K562 (cell line): ENCODE data around the gene SUMF2. TPM values are rescaled to one million over a fixed set of nuclear protein-coding genes. Genes with fewer than 3 reads are reported as not detected.

Source experiments
- ARID1B ChIP-seq: fragments of 450-650 bp; IDR thresholded peaks from 2 replicates; pipeline ENCODE4 v1.6.1; 2016; ENCODE audit warnings: antibody characterized with exemption, mild to moderate bottlenecking, inconsistent platforms
- CBFA2T3 ChIP-seq: fragments of 450-650 bp; IDR thresholded peaks from 2 replicates; pipeline ENCODE4 v1.6.1; 2017
- CBX2 ChIP-seq: fragments of 200-600 bp; sonication (generic); IDR thresholded peaks from one replicate; pipeline ENCODE4 v1.6.1; 2012; ENCODE audit warnings: mild to moderate bottlenecking, low read length, inconsistent platforms; ENCODE audit not compliant: insufficient read depth, poor library complexity, severe bottlenecking
- EGR1 ChIP-seq: fragments of 450-650 bp; conservative IDR thresholded peaks from 2 replicates; pipeline ENCODE4 v1.6.1; 2017; ENCODE audit warnings: mild to moderate bottlenecking
- FOXM1 ChIP-seq, 2 experiments: fragments of 450-650 bp in 1 of 2; sonication (generic) in 1 of 2; formaldehyde crosslinking in 1 of 2; IDR thresholded peaks; 2 replicates each; pipeline versions ENCODE4 v1.6.1 to v1.9.0; 2017 to 2022; ENCODE audit warnings: low read depth in 2 of 2, mild to moderate bottlenecking in 2 of 2, missing genetic modification reagents in 1 of 2, moderate library complexity in 1 of 2
- ID3 ChIP-seq, 2 experiments: fragments of 250-450 bp in 1 of 2; fragments of 450-650 bp in 1 of 2; sonication (Bioruptor Pico) in 1 of 2; IDR thresholded peaks; 2 replicates each; pipeline versions ENCODE4 v1.6.1 to v1.8.0; 2016 to 2021; ENCODE audit warnings: mild to moderate bottlenecking in 2 of 2, moderate library complexity in 2 of 2, missing compliant biosample characterization in 1 of 2, missing genetic modification characterization in 1 of 2
- MAFK ChIP-seq: IDR thresholded peaks from 2 replicates; pipeline ENCODE4 v1.6.1; 2011; ENCODE audit warnings: low read length, improper control_type of control experiment
- MCM7 ChIP-seq, 2 experiments: fragments of 450-650 bp; IDR thresholded peaks; 2 replicates each; pipeline ENCODE4 v1.6.1; 2016 to 2018
- PHF20 ChIP-seq: fragments of 450-650 bp; IDR thresholded peaks from 2 replicates; pipeline ENCODE4 v1.6.1; 2018; ENCODE audit not compliant: partially characterized antibody
- POLR2H ChIP-seq: IDR thresholded peaks from 2 replicates; pipeline ENCODE4 v1.6.1; 2016; ENCODE audit warnings: missing genetic modification characterization, low read depth, mild to moderate bottlenecking, control low read depth, missing compliant biosample characterization, moderate library complexity
- PTRF ChIP-seq: fragments of 450-650 bp; IDR thresholded peaks from 2 replicates; pipeline ENCODE4 v1.6.1; 2016; ENCODE audit warnings: mild to moderate bottlenecking, missing genetic modification characterization, missing compliant biosample characterization
- SMARCA4 ChIP-seq: fragments of 450-650 bp; IDR thresholded peaks from 2 replicates; pipeline ENCODE4 v1.6.1; 2016
- SMARCC2 ChIP-seq: fragments of 450-650 bp; IDR thresholded peaks from 2 replicates; pipeline ENCODE4 v1.6.1; 2017; ENCODE audit warnings: antibody characterized with exemption, moderate library complexity, mild to moderate bottlenecking, low read depth
- TRIM28 ChIP-seq: fragments of 450-650 bp; IDR thresholded peaks from 2 replicates; pipeline ENCODE4 v1.6.1; 2017
- U2AF1 ChIP-seq: fragments of 200-400 bp; formaldehyde crosslinking; optimal IDR thresholded peaks from 2 replicates; pipeline ENCODE3; 2017; ENCODE audit warnings: mild to moderate bottlenecking, low read depth, low read length, moderate library complexity
- ZNF143 ChIP-seq: sonication (generic); formaldehyde crosslinking; IDR thresholded peaks from 2 replicates; pipeline ENCODE4 v1.9.0; 2022; ENCODE audit warnings: mild to moderate bottlenecking, missing genetic modification reagents
- ZNF324 ChIP-seq: fragments of 250-450 bp; sonication (Bioruptor Pico); IDR thresholded peaks from 2 replicates; pipeline ENCODE4 v1.4.0; 2020; ENCODE audit warnings: mild to moderate bottlenecking
- ZNF436 ChIP-seq: fragments of 250-450, 450-650 bp; sonication (Bioruptor Pico); formaldehyde crosslinking; IDR thresholded peaks from 2 replicates; pipeline ENCODE4 v1.7.0; 2020; ENCODE audit warnings: mild to moderate bottlenecking
- ZNF449 ChIP-seq: fragments of 250-450 bp; sonication (Bioruptor Pico); IDR thresholded peaks from 2 replicates; pipeline ENCODE4 v1.8.0; 2022; ENCODE audit warnings: moderate library complexity, mild to moderate bottlenecking, inconsistent platforms
- ZNF77 ChIP-seq: fragments of 250-450 bp; sonication (Bioruptor Pico); IDR thresholded peaks from 2 replicates; pipeline ENCODE4 v1.5.0; 2020
- polyA plus RNA-seq, 8 experiments: library from polyadenylated mRNA; depleted of rRNA in 4 of 8; stranded (reverse) in 5 of 8; unstranded in 3 of 8; fragments of >200 nt; fragmentation: Nextera tagmentation in 2 of 8; fragmentation: Illumina TruSeq in 1 of 8; extraction: Ambion mirVana in 2 of 8; extraction: Trizol in 1 of 8; gene quantifications; 2 replicates each; pipeline versions ENCODE4 v1.2.1 to v1.2.3, GENCODE V29; 2011 to 2014; ENCODE audit warnings: inconsistent platforms in 1 of 8, missing spikeins in 1 of 8
- total RNA-seq, 7 experiments: library from RNA; depleted of rRNA in 6 of 7; stranded (reverse); fragments of >200 nt in 6 of 7; fragmentation: Illumina TruSeq in 2 of 7; extraction: Trizol in 2 of 7; gene quantifications; 2 replicates each; pipeline versions ENCODE4 v1.2.1 to v1.2.3, GENCODE V29; 2011 to 2021; ENCODE audit warnings: low replicate concordance in 1 of 7
- TF ChIP-seq, protein P1 (sequence below): fragments of 250-450 bp; sonication (Bioruptor Pico); IDR thresholded peaks from 2 replicates; pipeline ENCODE4 v1.9.0; 2021; ENCODE audit warnings: mild to moderate bottlenecking, inconsistent platforms
- TF ChIP-seq, protein P2 (sequence below): fragments of 250-450 bp; sonication (Bioruptor Pico); IDR thresholded peaks from 2 replicates; pipeline ENCODE4 v1.4.0; 2020; ENCODE audit warnings: mild to moderate bottlenecking
- TF ChIP-seq, protein P3 (sequence below): fragments of 450-650 bp; formaldehyde crosslinking; IDR thresholded peaks from 2 replicates; pipeline ENCODE4 v1.4.0; 2020; ENCODE audit warnings: mild to moderate bottlenecking, mixed read lengths

The SUMF2 gene
- total and polyA plus RNA-seq, 9 of the 15 experiments (the other 6 are each of a cell fraction or from before 2014, with no cell fraction given) = 39.0 to 113 (median 67.7) TPM

- no peak for TF ChIP-seq ZNF436 (CRISPR knock-in tag)
- no peak for TF ChIP-seq PHF20
- no peak for TF ChIP-seq ZNF449 (CRISPR knock-in tag)
- peak; percentile 84 for TF ChIP-seq ARID1B
- TF ChIP-seq ZNF324 (CRISPR knock-in tag) = no peak
- TF ChIP-seq POLR2H (tag) = no peak
- TF ChIP-seq PTRF (tag) = no peak
- peak; percentile 61; the same call in 1 of the 2 replicates for TF ChIP-seq SMARCC2
- TF ChIP-seq, protein P1, sequence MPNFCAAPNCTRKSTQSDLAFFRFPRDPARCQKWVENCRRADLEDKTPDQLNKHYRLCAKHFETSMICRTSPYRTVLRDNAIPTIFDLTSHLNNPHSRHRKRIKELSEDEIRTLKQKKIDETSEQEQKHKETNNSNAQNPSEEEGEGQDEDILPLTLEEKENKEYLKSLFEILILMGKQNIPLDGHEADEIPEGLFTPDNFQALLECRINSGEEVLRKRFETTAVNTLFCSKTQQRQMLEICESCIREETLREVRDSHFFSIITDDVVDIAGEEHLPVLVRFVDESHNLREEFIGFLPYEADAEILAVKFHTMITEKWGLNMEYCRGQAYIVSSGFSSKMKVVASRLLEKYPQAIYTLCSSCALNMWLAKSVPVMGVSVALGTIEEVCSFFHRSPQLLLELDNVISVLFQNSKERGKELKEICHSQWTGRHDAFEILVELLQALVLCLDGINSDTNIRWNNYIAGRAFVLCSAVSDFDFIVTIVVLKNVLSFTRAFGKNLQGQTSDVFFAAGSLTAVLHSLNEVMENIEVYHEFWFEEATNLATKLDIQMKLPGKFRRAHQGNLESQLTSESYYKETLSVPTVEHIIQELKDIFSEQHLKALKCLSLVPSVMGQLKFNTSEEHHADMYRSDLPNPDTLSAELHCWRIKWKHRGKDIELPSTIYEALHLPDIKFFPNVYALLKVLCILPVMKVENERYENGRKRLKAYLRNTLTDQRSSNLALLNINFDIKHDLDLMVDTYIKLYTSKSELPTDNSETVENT (CRISPR knock-in tag) = no peak
- 0 out of 2 replicates have a peak, but pooled peaks have one; percentile 11 for TF ChIP-seq MAFK
- no peak for TF ChIP-seq ID3 (CRISPR knock-in tag; IDR thresholded peaks at IDR 0.05)
- no peak for TF ChIP-seq ID3 (tag; IDR thresholded peaks at IDR 0.05)
- TF ChIP-seq ZNF143 (CRISPR knock-in tag) = no peak
- TF ChIP-seq, protein P2, sequence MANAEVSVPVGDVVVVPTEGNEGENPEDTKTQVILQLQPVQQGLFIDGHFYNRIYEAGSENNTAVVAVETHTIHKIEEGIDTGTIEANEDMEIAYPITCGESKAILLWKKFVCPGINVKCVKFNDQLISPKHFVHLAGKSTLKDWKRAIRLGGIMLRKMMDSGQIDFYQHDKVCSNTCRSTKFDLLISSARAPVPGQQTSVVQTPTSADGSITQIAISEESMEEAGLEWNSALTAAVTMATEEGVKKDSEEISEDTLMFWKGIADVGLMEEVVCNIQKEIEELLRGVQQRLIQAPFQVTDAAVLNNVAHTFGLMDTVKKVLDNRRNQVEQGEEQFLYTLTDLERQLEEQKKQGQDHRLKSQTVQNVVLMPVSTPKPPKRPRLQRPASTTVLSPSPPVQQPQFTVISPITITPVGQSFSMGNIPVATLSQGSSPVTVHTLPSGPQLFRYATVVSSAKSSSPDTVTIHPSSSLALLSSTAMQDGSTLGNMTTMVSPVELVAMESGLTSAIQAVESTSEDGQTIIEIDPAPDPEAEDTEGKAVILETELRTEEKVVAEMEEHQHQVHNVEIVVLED (CRISPR knock-in tag) = no peak
- TF ChIP-seq TRIM28 = no peak
- TF ChIP-seq FOXM1 (IDR thresholded peaks at IDR 0.05; ENCODE audit: low read depth) = no peak
- no peak for TF ChIP-seq FOXM1 (CRISPR knock-in tag; IDR thresholded peaks at IDR 0.05; ENCODE audit: low read depth)
- TF ChIP-seq, protein P3, sequence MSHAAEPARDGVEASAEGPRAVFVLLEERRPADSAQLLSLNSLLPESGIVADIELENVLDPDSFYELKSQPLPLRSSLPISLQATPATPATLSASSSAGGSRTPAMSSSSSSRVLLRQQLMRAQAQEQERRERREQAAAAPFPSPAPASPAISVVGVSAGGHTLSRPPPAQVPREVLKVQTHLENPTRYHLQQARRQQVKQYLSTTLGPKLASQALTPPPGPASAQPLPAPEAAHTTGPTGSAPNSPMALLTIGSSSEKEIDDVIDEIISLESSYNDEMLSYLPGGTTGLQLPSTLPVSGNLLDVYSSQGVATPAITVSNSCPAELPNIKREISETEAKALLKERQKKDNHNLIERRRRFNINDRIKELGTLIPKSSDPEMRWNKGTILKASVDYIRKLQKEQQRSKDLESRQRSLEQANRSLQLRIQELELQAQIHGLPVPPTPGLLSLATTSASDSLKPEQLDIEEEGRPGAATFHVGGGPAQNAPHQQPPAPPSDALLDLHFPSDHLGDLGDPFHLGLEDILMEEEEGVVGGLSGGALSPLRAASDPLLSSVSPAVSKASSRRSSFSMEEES (CRISPR knock-in tag) = no peak
- 0 out of 2 replicates have a peak, but pooled peaks have one; percentile 31 for TF ChIP-seq EGR1
- no peak for TF ChIP-seq MCM7 (IDR thresholded peaks at IDR 0.05)
- peak; percentile 86 for TF ChIP-seq SMARCA4
- no peak for TF ChIP-seq U2AF1
- TF ChIP-seq ZNF77 (CRISPR knock-in tag) = no peak
- no peak for TF ChIP-seq CBX2
- no peak for TF ChIP-seq CBFA2T3
These were observed 1.7 kb upstream of the SUMF2 start (continued) for GRCh38 chr7:56062382-56062781.
